K562 (cell line): ENCODE results near the gene RASAL3. TPM values are rescaled to one million over a fixed set of nuclear protein-coding genes. Genes with fewer than 3 reads are reported as not detected.

Source experiments
- ARID1B ChIP-seq: fragments of 450-650 bp; IDR thresholded peaks from 2 replicates; pipeline ENCODE4 v1.6.1; 2016; ENCODE audit warnings: antibody characterized with exemption, mild to moderate bottlenecking, inconsistent platforms
- CEBPZ ChIP-seq: fragments of 150-350 bp; IDR thresholded peaks from 2 replicates; pipeline ENCODE4 v1.6.1; 2014; ENCODE audit warnings: low read depth, mild to moderate bottlenecking, low read length, borderline replicate concordance
- CREB1 ChIP-seq, 2 experiments: sonication (generic) in 1 of 2; formaldehyde crosslinking in 1 of 2; IDR thresholded peaks; 2 replicates each; pipeline versions ENCODE4 v1.6.1 to v1.8.0; 2012 to 2022; ENCODE audit warnings: inconsistent platforms in 1 of 2, mild to moderate bottlenecking in 1 of 2, missing genetic modification reagents in 1 of 2, moderate library complexity in 1 of 2
- CTCFL ChIP-seq: IDR thresholded peaks from 2 replicates; pipeline ENCODE4 v1.6.1; 2011; ENCODE audit warnings: borderline replicate concordance, low read depth, mild to moderate bottlenecking, moderate library complexity, low read length; ENCODE audit not compliant: insufficient read depth, poor library complexity, severe bottlenecking
- ELF4 ChIP-seq: fragments of 450-650 bp; formaldehyde crosslinking; IDR thresholded peaks from 2 replicates; pipeline ENCODE4 v1.4.0; 2022; ENCODE audit warnings: missing genetic modification characterization
- ESRRA ChIP-seq: fragments of 450-650 bp; IDR thresholded peaks from 2 replicates; pipeline ENCODE4 v1.6.1; 2014; ENCODE audit warnings: low read depth, mild to moderate bottlenecking, moderate library complexity, borderline replicate concordance
- GTF2F1 ChIP-seq: IDR thresholded peaks from 2 replicates; pipeline ENCODE4 v1.6.1; 2011; ENCODE audit warnings: low read depth, low read length, improper control_type of control experiment
- MAFG ChIP-seq: fragments of 450-650 bp; conservative IDR thresholded peaks from 2 replicates; pipeline ENCODE4 v1.6.1; 2016; ENCODE audit warnings: missing genetic modification characterization, missing compliant biosample characterization
- POLR2AphosphoS5 ChIP-seq: IDR thresholded peaks from 2 replicates; pipeline ENCODE4 v1.6.1; 2011; ENCODE audit warnings: mild to moderate bottlenecking, low read depth, low read length, moderate library complexity; ENCODE audit not compliant: control insufficient read depth, insufficient read depth
- PRPF4 ChIP-seq: fragments of 200-400 bp; formaldehyde crosslinking; IDR thresholded peaks from one replicate; pipeline ENCODE4 v1.6.1; 2017; ENCODE audit warnings: low read length, low read depth, mild to moderate bottlenecking; ENCODE audit not compliant: insufficient read depth, poor library complexity, severe bottlenecking
- RBM34 ChIP-seq: fragments of 200-400 bp; formaldehyde crosslinking; IDR thresholded peaks from 2 replicates; pipeline ENCODE4 v1.6.1; 2018; ENCODE audit warnings: low read length, borderline replicate concordance; ENCODE audit not compliant: insufficient read depth
- TAF1 ChIP-seq: IDR thresholded peaks from 2 replicates; pipeline ENCODE4 v1.6.1; 2011; ENCODE audit warnings: mild to moderate bottlenecking, low read length, moderate library complexity; ENCODE audit not compliant: insufficient read depth, control insufficient read depth, severe bottlenecking; ENCODE audit errors: extremely low read depth
- ZBTB49 ChIP-seq: sonication (generic); formaldehyde crosslinking; IDR thresholded peaks from 2 replicates; pipeline ENCODE4 v1.8.0; 2022; ENCODE audit warnings: missing genetic modification reagents, mild to moderate bottlenecking, borderline replicate concordance
- ZC3H4 ChIP-seq: sonication (generic); formaldehyde crosslinking; IDR thresholded peaks from 2 replicates; pipeline ENCODE4 v1.9.0; 2021; ENCODE audit warnings: missing genetic modification reagents, borderline replicate concordance
- ZNF511 ChIP-seq: sonication (generic); formaldehyde crosslinking; IDR thresholded peaks from 2 replicates; pipeline ENCODE4 v1.8.0; 2022; ENCODE audit warnings: mild to moderate bottlenecking, missing genetic modification reagents
- ZNF668 ChIP-seq: fragments of 250-450 bp; sonication (Bioruptor Pico); IDR thresholded peaks from 2 replicates; pipeline ENCODE4 v1.8.0; 2022; ENCODE audit warnings: mild to moderate bottlenecking, inconsistent platforms
- polyA plus RNA-seq, 8 experiments: library from polyadenylated mRNA; depleted of rRNA in 4 of 8; stranded (reverse) in 5 of 8; unstranded in 3 of 8; fragments of >200 nt; fragmentation: Nextera tagmentation in 2 of 8; fragmentation: Illumina TruSeq in 1 of 8; extraction: Ambion mirVana in 2 of 8; extraction: Trizol in 1 of 8; gene quantifications; 2 replicates each; pipeline versions ENCODE4 v1.2.1 to v1.2.3, GENCODE V29; 2011 to 2014; ENCODE audit warnings: inconsistent platforms in 1 of 8, missing spikeins in 1 of 8
- total RNA-seq, 7 experiments: library from RNA; depleted of rRNA in 6 of 7; stranded (reverse); fragments of >200 nt in 6 of 7; fragmentation: Illumina TruSeq in 2 of 7; extraction: Trizol in 2 of 7; gene quantifications; 2 replicates each; pipeline versions ENCODE4 v1.2.1 to v1.2.3, GENCODE V29; 2011 to 2021; ENCODE audit warnings: low replicate concordance in 1 of 7

Gene RASAL3
- total and polyA plus RNA-seq, 9 of the 15 experiments (the other 6 are each of a cell fraction or from before 2014, with no cell fraction given) = 0.07 to 0.44 TPM; not detected in 7

- TF ChIP-seq POLR2AphosphoS5 (peak; percentile 78), GTF2F1 (no peak), ESRRA (peak; percentile 92; the same call in 1 of the 2 replicates), ZC3H4 (CRISPR knock-in tag) (peak; percentile 70; the same call in 1 of the 2 replicates), ZBTB49 (CRISPR knock-in tag) (peak; percentile 50; the same call in 1 of the 2 replicates), CTCFL (peak; percentile 97), MAFG (tag) (no peak), RBM34 (no peak), ELF4 (CRISPR knock-in tag) (0 out of 2 replicates have a peak, but pooled peaks have one; percentile 13), CREB1 (IDR thresholded peaks at IDR 0.05) (0 out of 2 replicates have a peak, but pooled peaks have one; percentile 54), CREB1 (CRISPR knock-in tag; IDR thresholded peaks at IDR 0.05) (peak; percentile 64), ARID1B (0 out of 2 replicates have a peak, but pooled peaks have one; percentile 14), ZNF511 (CRISPR knock-in tag) (peak; percentile 52; the same call in 1 of the 2 replicates), TAF1 (peak; percentile 76), ZNF668 (CRISPR knock-in tag) (no peak), PRPF4 (peak; percentile 26), CEBPZ (peak; percentile 99)
Observed at GRCh38 chr19:15418579-15419412, 45.5 kb downstream of the RASAL3 start, which contains the start of gene AKAP8L (continued).
